ENCODE results near the gene RAB1A.
"Not testable (repeated sequence)": the region's sequence is repeated elsewhere in the genome, so short reads cannot be mapped to it uniquely, and the experiment has no call there.

RAB1A gene

DNA sequence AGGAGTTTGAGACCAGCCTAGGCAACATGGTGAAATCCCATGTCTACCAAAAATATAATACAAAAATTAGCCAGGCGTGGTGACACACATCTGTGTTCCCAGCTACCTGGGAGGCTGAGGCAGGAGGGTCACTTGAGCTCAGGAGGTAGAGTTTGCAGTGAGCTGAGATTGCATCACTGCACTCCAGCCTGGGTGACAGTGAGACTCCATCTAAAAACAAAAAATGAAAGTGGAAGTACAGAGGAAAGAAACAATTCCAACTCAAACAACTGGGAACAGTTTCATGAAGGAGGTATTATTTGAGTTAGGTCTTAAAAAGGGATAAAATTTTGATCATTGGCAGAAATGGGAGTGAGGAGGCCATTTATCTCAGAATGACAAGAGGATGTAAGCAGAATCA, 6.3 kb upstream of the RAB1A start:
- DNase-seq (ENCODE audit: low read depth in 2 of 2): no peak

DNA sequence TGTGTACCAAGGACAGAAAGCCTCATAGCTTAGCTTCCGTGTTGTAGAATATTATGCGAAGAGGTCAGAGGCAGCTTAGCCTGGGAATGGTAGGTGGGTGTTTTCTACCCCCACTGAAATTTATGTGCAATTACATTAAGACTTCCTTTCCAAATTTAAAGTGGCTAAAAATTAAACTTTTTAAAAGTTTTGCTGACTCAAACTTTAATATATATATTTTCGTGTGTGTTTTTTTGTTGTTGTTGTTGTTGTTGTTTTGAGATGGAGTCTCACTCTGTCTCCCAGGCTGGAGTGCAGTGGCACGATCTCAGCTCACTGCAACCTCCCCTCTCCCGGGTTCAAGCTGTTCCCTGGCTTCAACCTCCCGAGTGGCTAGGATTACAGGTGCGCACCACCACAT, 4.3 kb upstream of the RAB1A start:
- DNase-seq (ENCODE audit: low read depth in 2 of 2): no peak

DNA sequence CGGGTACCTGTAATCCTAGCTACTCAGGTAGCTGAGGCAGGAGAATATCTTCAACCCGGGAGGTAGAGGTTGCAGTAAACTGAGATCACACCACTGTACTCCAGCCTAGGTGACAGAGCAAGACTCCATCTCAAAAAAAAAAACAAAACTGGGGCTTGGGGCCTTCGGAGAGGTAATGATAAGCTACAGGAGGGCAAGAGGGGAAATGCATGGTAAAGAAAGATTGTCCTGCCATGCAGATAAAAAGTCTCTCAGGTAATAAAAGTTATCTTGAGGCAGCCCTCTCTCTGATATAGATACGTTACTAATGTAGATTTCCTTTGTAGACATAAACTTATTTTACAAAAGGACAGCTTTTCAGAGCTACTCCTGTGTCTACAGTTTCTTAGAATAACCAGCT, 3.7 kb upstream of the RAB1A start:
- DNase-seq (ENCODE audit: low read depth in 2 of 2): no peak

DNA sequence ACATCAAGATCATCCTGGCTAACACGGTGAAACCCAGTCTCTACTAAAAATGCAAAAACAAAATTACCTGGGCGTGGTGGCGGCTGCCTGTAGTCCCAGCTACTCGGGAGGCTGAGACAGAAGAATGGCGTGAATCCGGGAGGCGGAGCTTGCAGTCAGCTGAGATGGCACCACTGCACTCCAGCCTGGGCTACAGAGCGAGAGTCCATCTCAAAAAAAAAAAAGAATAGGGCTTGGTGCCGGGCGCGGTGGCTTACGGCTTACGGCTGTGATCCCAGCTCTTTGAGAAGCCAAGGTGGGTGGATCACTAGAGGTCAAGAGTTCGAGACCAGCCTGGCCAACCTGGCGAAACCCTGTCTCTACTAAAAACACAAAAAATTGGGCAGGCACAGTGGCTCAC, 3.0 kb upstream of the RAB1A start:
- not testable (repeated sequence) for DNase-seq (ENCODE audit: low read depth in 2 of 2)

DNA sequence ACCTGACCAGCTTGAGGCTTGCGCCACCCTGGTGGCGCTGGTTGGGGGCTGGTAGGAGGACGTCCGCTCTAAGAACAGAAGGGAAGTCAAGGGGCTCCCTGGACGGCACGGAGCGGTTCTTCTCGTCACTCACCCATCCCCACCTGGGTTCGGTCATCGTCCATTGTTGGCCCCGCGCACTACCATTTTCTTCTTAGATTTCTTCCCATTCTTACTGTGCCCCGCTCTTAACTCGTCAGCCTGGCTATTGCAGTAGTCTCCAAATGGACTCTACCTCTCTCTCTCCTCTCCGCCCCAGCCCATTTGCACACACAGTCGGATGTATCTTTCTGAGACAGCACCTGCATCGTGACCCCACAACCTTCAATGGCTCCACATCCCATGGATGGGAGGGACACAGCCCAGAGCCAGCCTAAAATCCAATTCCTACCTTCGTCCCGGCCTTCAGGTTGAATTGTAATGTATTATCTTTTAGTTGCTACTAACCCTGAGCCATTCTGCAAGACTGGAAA, 814 bp upstream of the RAB1A start:
- no peak for DNase-seq (ENCODE audit: low read depth in 2 of 2)

DNA sequence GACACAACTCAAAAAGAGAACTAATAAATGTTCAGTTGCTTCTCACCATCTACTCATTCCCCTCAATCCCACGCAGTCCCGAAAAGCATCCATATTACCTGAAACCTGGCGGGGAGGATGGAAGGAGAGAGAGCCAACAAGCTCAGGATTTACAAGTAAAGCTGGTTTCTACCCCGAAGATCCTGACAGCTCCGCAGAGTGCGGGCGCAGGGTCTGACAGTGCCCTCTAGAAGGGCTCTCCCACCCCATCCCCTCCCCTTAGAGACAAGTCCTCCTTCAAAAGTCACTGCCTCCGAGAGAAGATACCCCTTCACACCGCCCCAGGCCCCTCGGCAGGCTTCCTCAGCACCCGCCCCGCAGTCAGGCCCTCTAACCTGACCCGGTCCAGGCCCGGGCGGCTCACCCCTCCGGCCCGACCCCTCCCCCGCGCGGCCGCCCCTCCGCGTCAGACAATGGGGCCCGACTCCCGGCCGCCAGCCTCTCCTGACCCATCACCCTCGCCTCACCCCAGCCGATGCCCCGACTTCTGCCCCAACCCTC, 550 bp downstream of the RAB1A start:
- DNase-seq (ENCODE audit: low read depth in 2 of 2): peak in 1 of 2 donors; percentile 27

DNA sequence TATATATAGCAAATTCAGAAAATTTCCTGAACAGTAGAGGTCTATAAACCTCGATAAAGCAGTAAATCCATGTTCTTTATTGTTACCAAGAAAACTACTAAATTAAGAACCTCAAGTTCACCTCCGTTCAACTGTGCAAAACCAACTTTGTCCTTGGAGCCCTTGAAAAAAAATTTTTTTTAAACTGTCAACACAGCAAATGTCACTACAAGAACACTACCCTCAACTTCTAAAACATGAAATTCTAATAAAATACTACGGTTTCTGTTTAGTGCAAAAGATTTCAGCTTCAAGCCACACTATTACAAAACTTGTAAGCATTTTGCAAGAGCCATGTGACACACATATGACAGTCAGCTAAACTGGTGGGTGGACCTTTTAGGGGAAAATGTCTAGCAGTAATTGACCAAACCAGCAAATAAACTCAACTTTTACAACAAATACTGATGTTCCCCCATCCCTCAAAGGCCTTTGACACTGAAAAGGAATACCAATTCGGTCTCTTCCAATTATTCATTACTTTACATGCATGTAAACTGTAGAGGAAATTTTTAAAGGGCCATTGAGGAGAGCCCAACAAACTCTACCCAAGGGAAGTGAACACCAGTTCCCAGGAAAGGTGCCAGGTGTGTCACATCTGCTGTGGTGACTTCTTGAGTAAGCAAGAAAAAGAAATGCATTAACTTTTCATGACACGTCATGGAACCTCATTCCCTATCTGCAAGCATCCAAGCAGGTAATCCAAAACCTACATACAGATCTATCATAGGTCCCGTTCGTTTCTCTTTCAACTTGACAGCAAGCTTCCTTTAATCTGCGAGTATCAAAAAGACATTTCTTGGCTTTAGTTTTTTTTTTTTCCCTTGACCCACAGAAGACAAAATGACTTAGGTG, 1.4 kb downstream of the RAB1A start:
- DNase-seq (ENCODE audit: low read depth in 2 of 2): no peak

DNA sequence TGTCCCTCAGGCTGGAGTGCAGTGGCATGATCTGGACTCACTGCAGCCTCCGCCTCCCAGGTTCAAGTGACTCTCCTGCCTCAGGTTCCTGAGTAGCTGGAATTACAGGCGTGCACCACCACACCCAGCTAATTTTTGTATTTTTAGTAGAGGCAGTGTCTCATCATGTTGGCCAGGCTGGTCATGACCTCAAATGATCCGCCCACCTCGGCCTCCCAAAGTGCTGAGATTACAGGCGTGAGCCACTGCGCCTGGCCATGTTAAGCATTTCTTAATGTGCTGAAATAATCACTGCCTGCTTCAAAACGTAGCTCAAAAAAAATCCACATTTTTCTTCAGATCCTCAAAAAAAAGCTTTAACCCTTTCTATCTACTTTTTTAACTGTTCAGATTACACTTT, 4.4 kb downstream of the RAB1A start:
- not testable (repeated sequence) for DNase-seq (ENCODE audit: low read depth in 2 of 2)

DNA sequence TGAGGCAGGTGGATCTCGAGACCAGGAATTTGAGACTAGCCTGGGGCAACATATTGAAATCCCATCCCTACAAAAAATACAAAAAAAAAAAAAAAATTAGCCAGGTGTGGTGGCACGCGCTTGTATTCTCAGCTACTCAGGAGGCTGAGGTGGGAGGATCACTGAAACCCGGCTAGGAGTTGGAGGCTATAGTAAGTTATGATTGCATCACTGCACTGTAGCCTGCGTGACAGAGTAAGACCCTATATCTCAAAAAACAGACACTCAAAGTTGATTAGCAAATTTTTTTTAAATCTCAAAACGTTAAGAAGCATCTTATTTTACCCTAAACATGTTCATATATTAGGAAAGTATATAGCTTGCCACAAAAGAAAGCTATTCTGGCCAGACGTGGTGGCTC, 7.6 kb downstream of the RAB1A start:
- DNase-seq (ENCODE audit: low read depth in 2 of 2): no peak

DNA sequence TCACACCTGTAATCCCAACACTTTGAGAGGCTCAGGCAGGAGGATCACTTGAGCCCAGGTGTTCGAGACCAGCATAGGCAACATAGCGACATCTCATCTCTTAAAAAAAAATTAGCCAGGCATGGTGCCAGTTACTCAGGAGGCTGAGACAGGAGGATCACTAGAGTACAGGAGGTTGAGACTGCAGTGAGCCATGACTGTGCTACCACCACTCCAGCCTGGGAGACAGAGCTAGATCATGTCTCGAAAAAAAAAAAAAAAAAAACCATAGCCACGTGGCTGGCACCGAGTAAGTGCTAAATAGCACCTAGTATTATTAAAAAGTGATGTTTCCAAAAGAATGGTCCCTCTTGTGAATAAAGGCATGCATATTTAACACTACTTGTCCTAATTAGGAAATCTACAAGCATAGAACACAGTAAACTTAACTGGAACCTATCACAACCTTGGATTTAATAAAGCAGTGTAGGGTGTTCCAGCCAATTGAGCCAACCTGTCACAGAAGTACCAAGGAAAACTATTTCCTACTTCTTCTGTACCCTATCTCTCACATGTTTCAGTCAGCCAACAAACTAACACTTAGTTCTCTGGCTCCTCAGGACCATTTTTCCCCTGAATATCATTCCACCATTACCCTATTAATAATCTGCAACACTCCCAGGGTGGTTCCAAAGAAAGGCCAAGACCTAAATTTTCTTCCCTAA, 8.8 kb downstream of the RAB1A start:
- DNase-seq (ENCODE audit: low read depth in 2 of 2): no peak

DNA sequence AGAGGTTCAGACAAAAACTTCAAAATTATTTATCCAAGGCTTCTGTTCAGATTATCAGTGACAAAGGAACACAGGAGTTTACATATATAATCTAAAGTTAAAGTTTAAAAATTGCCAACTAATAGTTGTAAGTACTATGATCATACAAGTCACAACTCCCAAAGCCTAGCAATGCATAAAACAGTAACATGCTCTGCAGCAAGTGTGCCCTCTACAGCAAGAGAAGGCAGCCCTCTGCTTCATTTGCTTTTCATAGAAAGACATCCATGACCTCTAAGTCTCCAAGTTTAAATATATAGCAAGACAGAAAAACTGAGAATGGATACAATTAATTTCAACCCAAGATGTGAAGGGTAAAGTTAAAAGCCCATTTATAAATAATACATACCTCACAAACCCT, 13.3 kb downstream of the RAB1A start:
- DNase-seq (ENCODE audit: low read depth in 2 of 2): no peak

DNA sequence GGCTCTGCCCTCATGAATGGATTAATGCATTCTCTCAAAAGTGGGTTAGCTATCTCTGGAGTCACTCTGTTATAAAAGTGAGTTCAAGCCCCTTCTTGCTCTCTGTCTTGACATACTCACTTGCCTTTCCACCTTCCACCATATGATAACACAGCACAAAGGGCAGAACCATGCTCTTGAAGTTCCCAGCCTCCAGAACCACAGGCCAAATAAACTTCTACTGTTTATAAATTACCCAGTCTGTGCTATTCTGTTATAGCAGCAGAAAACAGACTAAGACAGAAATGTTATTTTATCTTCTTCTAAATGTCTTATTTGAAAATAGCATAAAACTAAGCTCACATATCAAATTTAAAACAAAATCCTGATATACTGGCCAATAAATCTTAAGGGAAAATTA, 15.0 kb downstream of the RAB1A start:
- no peak for DNase-seq (ENCODE audit: low read depth in 2 of 2)

DNA sequence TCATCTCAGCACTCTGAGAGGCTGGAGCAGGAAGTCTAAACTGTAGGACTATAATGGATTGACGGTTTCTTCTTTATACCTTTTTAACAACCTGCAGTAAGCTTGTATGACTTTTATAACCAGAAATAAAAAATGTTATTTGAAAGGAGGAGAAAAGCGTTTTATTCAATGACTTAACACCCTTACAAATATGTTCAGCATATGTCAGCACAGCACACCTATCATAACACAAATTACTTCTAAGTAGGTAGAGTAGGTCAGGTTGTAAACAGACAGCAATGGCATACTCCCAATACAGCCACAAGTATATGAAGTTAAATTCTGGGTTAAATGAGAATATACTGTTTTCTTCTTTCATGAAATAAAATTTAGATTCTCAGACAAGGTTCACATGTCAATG, 16.1 kb downstream of the RAB1A start:
- no peak for DNase-seq (ENCODE audit: low read depth in 2 of 2)

DNA sequence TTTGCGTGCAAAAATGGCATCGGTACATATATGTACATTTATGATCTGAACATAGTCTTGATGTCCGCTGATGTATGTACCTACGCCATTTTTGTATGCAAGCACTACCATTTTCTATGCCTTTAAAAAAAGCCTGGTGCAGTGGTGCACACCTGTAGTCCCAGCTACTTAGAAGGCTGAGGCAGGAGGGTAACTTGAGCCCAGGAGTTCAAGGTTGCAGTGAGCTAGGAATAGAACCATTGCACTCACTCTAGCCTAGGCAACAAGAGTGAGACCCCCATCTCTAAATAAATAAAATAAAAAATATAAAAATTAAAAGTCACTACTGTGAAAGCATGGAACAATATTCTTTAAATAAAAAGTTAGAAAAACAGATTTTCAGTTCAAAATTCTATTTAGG, 16.7 kb downstream of the RAB1A start:
- DNase-seq (ENCODE audit: low read depth in 2 of 2): no peak

DNA sequence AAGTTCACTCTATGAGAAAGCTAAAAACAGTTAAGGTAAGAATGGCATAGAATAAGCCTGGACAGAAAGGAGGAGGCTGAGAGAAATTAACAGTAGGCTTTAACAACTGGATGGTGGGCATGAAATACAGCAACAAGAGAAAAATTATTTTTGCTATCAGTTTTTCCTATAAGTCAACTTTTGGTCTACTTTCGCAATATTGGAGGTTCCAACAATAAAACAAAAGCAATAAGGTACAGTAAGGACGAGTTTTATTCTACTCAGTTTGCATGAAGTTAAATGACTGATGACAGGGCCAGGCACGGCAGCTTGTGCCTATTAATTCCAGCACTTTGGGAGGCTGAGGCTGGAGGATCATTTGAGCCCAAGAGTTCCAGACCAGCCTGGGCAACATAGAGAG, 17.3 kb downstream of the RAB1A start:
- no peak for DNase-seq (ENCODE audit: low read depth in 2 of 2)

DNA sequence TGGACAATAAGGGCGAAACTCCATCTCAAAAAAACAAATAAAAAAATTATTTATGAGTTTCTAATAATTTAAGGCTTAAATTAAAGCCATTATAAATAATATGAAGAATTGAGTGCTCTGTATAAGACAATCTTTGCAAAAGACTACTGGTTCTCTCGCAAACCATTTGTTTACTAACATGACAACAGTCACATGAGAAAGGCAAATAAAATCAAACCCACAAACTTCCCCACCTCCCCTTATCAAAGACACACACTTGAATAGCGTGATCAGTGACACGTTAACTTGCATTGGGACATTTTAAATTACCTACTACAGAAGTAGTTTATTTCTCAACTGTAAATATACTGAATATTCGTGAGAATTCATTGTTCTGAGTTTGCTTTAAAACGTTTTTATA, 21.1 kb downstream of the RAB1A start:
- DNase-seq (ENCODE audit: low read depth in 2 of 2): no peak

DNA sequence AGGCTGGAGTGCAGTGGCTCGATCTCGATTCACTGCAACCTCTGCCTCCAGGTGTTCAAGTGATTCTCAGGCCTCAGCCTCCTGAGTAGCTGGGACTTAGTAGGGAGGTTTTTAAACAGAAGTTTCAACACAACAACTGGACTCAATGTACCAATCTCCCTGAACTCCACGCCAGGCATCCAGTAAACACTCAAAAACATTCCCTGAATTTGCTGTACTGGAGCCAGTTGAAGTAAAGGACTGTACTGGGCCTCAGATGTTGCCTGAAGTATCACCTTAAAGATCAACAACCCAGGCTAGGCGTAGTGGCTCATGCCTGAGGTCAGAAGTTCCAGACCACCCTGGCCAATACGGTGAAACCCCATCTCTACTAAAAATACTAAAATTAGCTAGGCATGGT, 22.4 kb downstream of the RAB1A start:
- no peak for DNase-seq (ENCODE audit: low read depth in 2 of 2)

DNA sequence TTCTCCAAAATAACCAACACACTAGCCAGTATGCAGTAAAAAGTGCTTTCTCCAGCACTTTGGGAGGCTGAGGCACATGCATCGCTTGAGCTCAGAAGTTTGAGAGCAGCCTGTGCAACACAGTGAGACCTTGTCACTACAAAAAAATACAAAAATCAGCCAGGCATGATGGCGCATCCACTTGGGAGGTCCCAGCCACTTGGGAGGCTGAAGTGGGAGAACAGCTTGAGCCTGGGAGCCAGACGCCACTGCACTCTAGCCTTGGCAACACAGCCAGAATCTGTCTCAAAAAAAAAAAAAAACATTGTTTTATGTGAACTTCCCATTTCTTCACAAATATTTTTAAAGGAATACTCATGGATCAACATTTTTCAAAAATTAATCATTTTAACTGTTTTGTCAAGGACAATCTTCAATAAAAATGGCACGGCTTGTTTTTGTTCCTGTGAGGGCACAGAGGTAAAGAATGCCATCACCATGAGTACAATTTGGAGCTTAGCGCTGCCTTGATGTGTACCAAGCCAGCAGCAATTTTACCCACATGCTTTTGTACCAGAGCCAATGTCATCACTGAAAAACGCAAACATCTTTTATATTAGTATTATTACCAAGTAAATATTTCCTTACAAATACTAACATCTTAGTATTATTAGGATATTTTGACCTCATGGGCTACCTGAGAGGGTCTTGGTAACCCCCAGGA, 26.7 kb downstream of the RAB1A start:
- DNase-seq (ENCODE audit: low read depth in 2 of 2): no peak

DNA sequence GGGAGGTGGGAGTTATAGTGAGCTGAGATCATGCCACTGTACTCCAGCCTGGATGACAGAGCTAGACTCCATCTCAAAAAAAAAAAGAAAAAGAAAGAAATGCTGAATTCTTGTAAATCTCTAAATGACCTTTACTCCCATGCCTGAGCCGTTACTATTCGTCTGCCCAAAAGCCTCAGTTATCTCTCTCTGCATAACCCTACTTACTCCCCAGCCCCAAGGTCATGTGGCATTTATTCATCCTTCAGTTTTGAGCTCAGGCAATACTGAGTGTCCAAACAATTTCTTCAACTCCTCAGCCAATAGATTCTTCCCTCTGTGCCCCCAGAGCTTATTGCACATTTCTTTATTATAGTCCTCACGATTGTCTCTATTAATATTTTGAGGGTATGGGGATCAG, 28.8 kb downstream of the RAB1A start:
- no peak for DNase-seq (ENCODE audit: low read depth in 2 of 2)

DNA sequence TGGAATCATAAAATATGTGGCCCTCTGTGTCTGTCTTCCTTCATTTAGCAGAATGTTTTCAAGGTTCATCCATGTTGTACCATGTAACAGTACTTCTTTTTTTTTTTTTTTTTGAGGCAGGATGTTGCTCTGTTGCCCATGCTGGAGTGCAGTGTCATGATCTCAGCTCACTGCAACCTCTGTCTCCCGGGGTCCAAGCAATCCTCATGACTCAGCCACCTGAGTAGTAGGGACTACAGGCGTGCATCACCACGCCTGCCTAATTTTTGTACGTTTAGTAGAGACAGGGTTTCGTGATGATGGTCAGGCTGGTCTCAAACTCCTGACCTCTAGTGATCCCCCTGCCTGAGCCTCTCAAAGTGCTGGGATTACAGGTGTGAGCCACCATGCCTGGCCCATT, 31.2 kb downstream of the RAB1A start:
- DNase-seq (ENCODE audit: low read depth in 2 of 2): no peak

DNA sequence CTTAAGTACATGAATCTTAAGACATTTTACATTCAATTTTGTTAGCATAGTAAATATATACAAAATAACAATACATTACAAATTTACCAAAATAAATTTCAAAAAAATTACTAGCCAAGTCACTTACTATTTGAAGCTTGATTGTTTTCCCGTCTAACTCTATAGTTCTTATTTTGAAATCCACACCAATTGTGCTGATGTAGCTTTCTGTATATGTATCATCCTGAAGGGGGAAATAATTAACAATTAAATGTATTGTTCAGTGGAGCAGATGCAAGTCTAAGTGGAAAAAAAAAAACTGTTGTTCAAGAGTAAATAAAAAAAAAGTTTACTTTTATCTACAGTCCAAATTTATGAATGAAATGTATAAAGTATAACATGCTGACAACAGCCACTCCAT, 32.1 kb downstream of the RAB1A start:
- DNase-seq (ENCODE audit: low read depth in 2 of 2): no peak

DNA sequence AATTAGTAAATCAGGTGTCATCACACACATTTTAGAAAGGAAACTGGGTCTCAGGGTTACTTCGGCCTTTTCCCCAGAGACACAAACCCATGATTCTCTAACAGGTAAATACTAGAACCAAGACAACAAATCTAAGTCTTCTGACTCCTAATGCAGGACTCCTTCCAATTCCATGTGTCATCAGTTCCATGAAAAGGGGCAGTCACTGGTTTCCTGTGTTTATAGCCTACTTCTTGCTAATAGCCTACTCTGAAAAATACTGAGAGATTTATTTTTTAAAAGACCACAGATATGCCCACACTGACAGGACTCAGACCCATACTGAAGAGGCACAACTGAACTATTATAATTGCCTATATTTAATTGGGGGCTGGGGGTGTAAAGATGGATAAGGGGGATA, 33.0 kb downstream of the RAB1A start:
- DNase-seq (ENCODE audit: low read depth in 2 of 2): no peak

All from stimulated activated CD8-positive, alpha-beta memory T cell treated with anti-CD3 and anti-CD28 coated beads, Interleukin-7, amount 100 ng/mL, for 4 hours (primary cell).